ENCODE data around the gene CDH26.

DNA sequence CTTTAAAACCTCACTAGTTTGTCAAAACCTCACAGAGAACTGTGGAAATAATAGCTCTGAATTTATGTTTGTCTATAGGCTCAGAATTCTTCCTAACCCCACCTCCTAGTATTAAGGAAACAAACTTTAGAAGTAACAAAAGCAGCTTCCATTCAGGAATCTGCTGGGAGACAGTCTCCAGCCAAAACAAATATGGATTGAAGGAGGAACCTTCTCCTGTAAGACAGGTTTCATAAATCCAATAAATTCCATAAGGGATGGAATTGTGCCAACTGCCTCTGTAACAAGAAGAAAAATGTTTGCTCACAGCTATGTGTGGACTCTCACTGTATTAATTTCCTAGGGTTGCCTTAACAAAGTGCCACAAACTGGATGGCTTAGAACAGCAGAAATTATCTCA lies 32.3 kb upstream of the CDH26 start:
- TF ChIP-seq, protein P1, sequence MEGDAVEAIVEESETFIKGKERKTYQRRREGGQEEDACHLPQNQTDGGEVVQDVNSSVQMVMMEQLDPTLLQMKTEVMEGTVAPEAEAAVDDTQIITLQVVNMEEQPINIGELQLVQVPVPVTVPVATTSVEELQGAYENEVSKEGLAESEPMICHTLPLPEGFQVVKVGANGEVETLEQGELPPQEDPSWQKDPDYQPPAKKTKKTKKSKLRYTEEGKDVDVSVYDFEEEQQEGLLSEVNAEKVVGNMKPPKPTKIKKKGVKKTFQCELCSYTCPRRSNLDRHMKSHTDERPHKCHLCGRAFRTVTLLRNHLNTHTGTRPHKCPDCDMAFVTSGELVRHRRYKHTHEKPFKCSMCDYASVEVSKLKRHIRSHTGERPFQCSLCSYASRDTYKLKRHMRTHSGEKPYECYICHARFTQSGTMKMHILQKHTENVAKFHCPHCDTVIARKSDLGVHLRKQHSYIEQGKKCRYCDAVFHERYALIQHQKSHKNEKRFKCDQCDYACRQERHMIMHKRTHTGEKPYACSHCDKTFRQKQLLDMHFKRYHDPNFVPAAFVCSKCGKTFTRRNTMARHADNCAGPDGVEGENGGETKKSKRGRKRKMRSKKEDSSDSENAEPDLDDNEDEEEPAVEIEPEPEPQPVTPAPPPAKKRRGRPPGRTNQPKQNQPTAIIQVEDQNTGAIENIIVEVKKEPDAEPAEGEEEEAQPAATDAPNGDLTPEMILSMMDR (IDR thresholded peaks at IDR 0.05 in 4 of 5, conservative IDR thresholded peaks at IDR 0.05 in 1 of 5), result no peak
- TF ChIP-seq POLR2A (IDR thresholded peaks at IDR 0.05), result no peak
